HepG2 (cell line): Measurements from ENCODE around the gene CAMTA1.

ENCODE experiments used
- EZH2 ChIP-seq: conservative IDR thresholded peaks from 2 replicates; pipeline ENCODE4 v1.6.1; 2012; ENCODE audit warnings: mild to moderate bottlenecking, low read depth, low read length, moderate library complexity
- FLYWCH1 ChIP-seq: sonication (generic); formaldehyde crosslinking; IDR thresholded peaks from 2 replicates; pipeline ENCODE4 v1.8.1; 2023; ENCODE audit warnings: mild to moderate bottlenecking, missing genetic modification reagents
- ZBTB10 ChIP-seq: sonication (generic); formaldehyde crosslinking; IDR thresholded peaks from 2 replicates; pipeline ENCODE4 v1.4.0; 2020; ENCODE audit warnings: missing genetic modification reagents, borderline replicate concordance

GRCh38 chr1:6954591-6954990, 169.3 kb downstream of the CAMTA1 start:
- TF ChIP-seq EZH2 (no peak), FLYWCH1 (no peak), ZBTB10 (CRISPR knock-in tag) (no peak)
